ENCODE results near the gene CEP192. TPM values are rescaled to one million over a fixed set of nuclear protein-coding genes. Genes with fewer than 3 reads are reported as not detected.

CEP192 gene
- total and polyA plus RNA-seq, 9 donors: 18.0 to 48.6 (median 33.7) TPM

- intact Hi-C loops (cut with DNase I): loop anchor here in 1 of 4 donors (10.0 kb wide), 2 partner anchors 121 to 589 kb away; partner anchors contain the start of genes FAM210A and RNMT
- peak overlapping the region; percentile 71 for H3K4me3 ChIP-seq
- H3K9me3 ChIP-seq: no peaks in the 10 kb centered on the region
- WGBS, 3 donors: 28 to 30% (median 29%) methylated on average over 49 to 51 of the region's 51 CpGs
- no peaks in the 10 kb centered on the region for H3K27me3 ChIP-seq
- DNase-seq: peak in 4 of 5 donors; percentile 35 to 56 (median 47)
- no peaks in the 10 kb centered on the region for H3K36me3 ChIP-seq
- H3K4me1 ChIP-seq (ENCODE audit: insufficient read depth): peaks cover 1% of the 10 kb centered on the region
- TF ChIP-seq, protein P1, sequence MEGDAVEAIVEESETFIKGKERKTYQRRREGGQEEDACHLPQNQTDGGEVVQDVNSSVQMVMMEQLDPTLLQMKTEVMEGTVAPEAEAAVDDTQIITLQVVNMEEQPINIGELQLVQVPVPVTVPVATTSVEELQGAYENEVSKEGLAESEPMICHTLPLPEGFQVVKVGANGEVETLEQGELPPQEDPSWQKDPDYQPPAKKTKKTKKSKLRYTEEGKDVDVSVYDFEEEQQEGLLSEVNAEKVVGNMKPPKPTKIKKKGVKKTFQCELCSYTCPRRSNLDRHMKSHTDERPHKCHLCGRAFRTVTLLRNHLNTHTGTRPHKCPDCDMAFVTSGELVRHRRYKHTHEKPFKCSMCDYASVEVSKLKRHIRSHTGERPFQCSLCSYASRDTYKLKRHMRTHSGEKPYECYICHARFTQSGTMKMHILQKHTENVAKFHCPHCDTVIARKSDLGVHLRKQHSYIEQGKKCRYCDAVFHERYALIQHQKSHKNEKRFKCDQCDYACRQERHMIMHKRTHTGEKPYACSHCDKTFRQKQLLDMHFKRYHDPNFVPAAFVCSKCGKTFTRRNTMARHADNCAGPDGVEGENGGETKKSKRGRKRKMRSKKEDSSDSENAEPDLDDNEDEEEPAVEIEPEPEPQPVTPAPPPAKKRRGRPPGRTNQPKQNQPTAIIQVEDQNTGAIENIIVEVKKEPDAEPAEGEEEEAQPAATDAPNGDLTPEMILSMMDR (IDR thresholded peaks at IDR 0.05): no peak
- TF ChIP-seq EP300 (IDR thresholded peaks at IDR 0.05) (no peak), POLR2A (IDR thresholded peaks at IDR 0.05) (no peak)
- peak overlapping the region; percentile 43 to 89 for H3K27ac ChIP-seq
Measured at GRCh38 chr18:13136056-13136903, 145.1 kb downstream of the CEP192 start.

DNA sequence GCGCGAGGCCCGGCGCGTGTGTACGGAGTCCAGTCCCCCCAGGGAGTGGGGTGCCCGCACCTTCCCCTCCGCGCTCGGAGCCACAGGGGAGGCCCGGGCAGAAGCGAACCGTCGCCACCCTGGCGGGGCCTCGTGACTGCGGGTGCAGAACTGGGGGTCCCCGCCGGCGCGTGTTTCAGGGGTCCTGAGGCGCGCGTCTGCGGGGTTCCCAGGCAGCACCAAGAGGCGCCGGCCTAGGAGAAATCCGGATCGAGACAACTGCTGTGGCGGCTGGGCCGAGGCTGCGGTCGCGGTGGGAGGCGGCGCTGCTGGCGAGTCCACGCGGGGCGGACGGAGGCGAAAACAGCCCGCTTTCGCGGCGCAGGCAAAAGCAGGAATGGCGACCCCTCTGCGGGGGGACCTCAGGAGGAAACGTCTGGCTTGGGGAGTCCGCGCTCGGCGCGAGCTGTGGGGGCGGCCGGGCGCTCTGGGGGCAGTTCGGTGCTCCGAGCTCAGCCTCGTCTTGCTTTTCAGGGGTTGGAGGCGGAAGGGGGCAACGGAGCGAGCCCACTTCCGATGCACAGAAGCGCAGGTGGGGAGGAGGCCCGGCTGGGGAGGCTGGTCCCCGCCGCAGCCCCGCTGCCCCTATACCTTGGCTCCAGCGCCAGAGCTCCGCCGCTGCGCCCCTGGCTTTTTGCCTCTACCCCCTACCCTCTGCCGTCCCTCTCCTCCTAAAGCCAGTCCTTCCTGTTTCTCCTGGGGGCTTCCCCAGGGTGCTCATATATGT, 145.9 kb downstream of the CEP192 start:
- TF ChIP-seq, protein P1 (IDR thresholded peaks at IDR 0.05): no peak
- TF ChIP-seq EP300 (IDR thresholded peaks at IDR 0.05) (no peak), POLR2A (IDR thresholded peaks at IDR 0.05) (no peak)
- intact Hi-C loops (cut with DNase I): loop anchor here in 1 of 4 donors (10.0 kb wide), 2 partner anchors 122 to 588 kb away; partner anchors contain the start of genes FAM210A and RNMT
- peak overlapping the region; percentile 43 to 89 for H3K27ac ChIP-seq
- DNase-seq: peak; percentile 32 to 70 (median 55)
- no peaks in the 10 kb centered on the region for H3K9me3 ChIP-seq
- peaks cover 1% of the 10 kb centered on the region for H3K4me1 ChIP-seq (ENCODE audit: insufficient read depth)
- H3K4me3 ChIP-seq: peak overlapping the region; percentile 71
- no peaks in the 10 kb centered on the region for H3K36me3 ChIP-seq
- no peaks in the 10 kb centered on the region for H3K27me3 ChIP-seq
- WGBS, 3 donors: 0 to 3% (median 2%) methylated on average over 37 to 74 of the region's 74 CpGs

GRCh38 chr18:13137670-13138419, 146.7 kb downstream of the CEP192 start:
- intact Hi-C loops (cut with DNase I): loop anchor here in 1 of 4 donors (10.0 kb wide), 2 partner anchors 123 to 587 kb away; partner anchors contain the start of genes FAM210A and RNMT
- H3K27me3 ChIP-seq: no peaks in the 10 kb centered on the region
- H3K27ac ChIP-seq: peak overlapping the region; percentile 43 to 89
- H3K4me1 ChIP-seq (ENCODE audit: insufficient read depth): peaks cover 1% of the 10 kb centered on the region
- TF ChIP-seq, protein P1 (IDR thresholded peaks at IDR 0.05): no peak
- no peak for TF ChIP-seq POLR2A (IDR thresholded peaks at IDR 0.05)
- no peaks in the 10 kb centered on the region for H3K36me3 ChIP-seq
- no peaks in the 10 kb centered on the region for H3K9me3 ChIP-seq
- peak overlapping the region; percentile 71 for H3K4me3 ChIP-seq
- 16 to 59% (median 40%) methylated on average over 22 of the region's 22 CpGs for WGBS, 3 donors
- peak; percentile 63 to 77 (median 72) for DNase-seq
